Renal cortex interstitium (tissue), 15 donors: ENCODE results near the gene TP53TG3. TPM values are rescaled to one million over a fixed set of nuclear protein-coding genes. Genes with fewer than 3 reads are reported as not detected.
"Not testable (repeated sequence)": the region's sequence is repeated elsewhere in the genome, so short reads cannot be mapped to it uniquely, and the experiment has no call there.

Experiments
- DNase-seq, 11 donors: peaks; one replicate each; pipeline ENCODE4 v3.0.0-alpha.2; 2013; ENCODE audit warnings: low read depth in 9 of 11, low spot score in 4 of 11; ENCODE audit errors: extremely low read depth in 1 of 11
- long read RNA-seq, 16 experiments: transcript quantifications; one replicate each; lab custom pipeline, GENCODE V29; 2026
- polyA plus RNA-seq, 3 donors: library from polyadenylated mRNA; unstranded; fragments of 120-200 nt; gene quantifications; one replicate each; pipeline ENCODE4 v1.2.1, GENCODE V29; 2013; ENCODE audit not compliant: insufficient read length in 3 of 3

The TP53TG3 gene
- polyA plus RNA-seq = not detected
- long read RNA-seq, donor 1 = 0 reads
- long read RNA-seq, donor 2 = 0 reads
- long read RNA-seq, donor 3 = 0 reads
- long read RNA-seq, donor 4 = 0 reads
- long read RNA-seq, donor 5 = 0 reads
- long read RNA-seq, donor 6 = 0 reads
- long read RNA-seq, donor 7 = 0 reads
- long read RNA-seq, donor 8 = 0 reads
- long read RNA-seq, donor 9 = 0 reads
- long read RNA-seq, donor 10 = 0 reads
- long read RNA-seq, donor 11 = 0 reads
- long read RNA-seq, donor 12 = 0 reads
- long read RNA-seq, donor 13 = 0 reads
- long read RNA-seq, donor 14 = 0 reads
- long read RNA-seq, donor 15 = 0 reads
- long read RNA-seq, donor 16 = 0 reads

- not testable (repeated sequence) for DNase-seq
Observed at GRCh38 chr16:32676065-32676464, at the start of gene TP53TG3. TP53TG3 (minus strand) TSS chr16:32676165; CDS start chr16:32676097, 68 bp downstream.

- not testable (repeated sequence) for DNase-seq
Observed at GRCh38 chr16:32650876-32651275, 25.1 kb downstream of the TP53TG3 start.

- not testable (repeated sequence) for DNase-seq
Observed at GRCh38 chr16:32647562-32647961, 28.4 kb downstream of the TP53TG3 start.

- DNase-seq = not testable (repeated sequence)
Observed at GRCh38 chr16:32646780-32647179, 29.2 kb downstream of the TP53TG3 start.

GRCh38 chr16:32646177-32646576 is 29.8 kb downstream of the TP53TG3 start:
- not testable (repeated sequence) for DNase-seq

- DNase-seq = not testable (repeated sequence)
Observed at GRCh38 chr16:32645278-32645908, 30.6 kb downstream of the TP53TG3 start.

- not testable (repeated sequence) for DNase-seq
Observed at GRCh38 chr16:32644715-32645114, 31.2 kb downstream of the TP53TG3 start.

GRCh38 chr16:32637614-32638013 is 38.4 kb downstream of the TP53TG3 start:
- not testable (repeated sequence) for DNase-seq

GRCh38 chr16:32632096-32632495 is 43.9 kb downstream of the TP53TG3 start:
- not testable (repeated sequence) for DNase-seq
